H7 (cell line): Measurements from ENCODE around the gene ABHD14A. TPM values are rescaled to one million over a fixed set of nuclear protein-coding genes. Genes with fewer than 3 reads are reported as not detected.

Experiments used
- DNase-seq: peaks from one replicate; pipeline ENCODE4 v3.0.0; 2012
- H3K27me3 ChIP-seq: 2 replicates; pipeline ENCODE4 v1.6.0; 2011; ENCODE audit warnings: mild to moderate bottlenecking, low read length; ENCODE audit not compliant: control insufficient read depth, insufficient read depth
- H3K36me3 ChIP-seq: replicated peaks from 2 replicates; pipeline ENCODE4 v1.5.1; 2011; ENCODE audit warnings: low read length; ENCODE audit not compliant: control insufficient read depth, insufficient read depth
- H3K4me3 ChIP-seq: 2 replicates; pipeline ENCODE4 v1.5.1; 2011; ENCODE audit warnings: low read depth, mild to moderate bottlenecking, control low read depth, low read length, moderate library complexity; ENCODE audit not compliant: insufficient read depth
- total RNA-seq: library from RNA; depleted of rRNA; stranded (reverse); fragments of >200 nt; shearing (Covaris generic); gene quantifications from 2 replicates; pipeline ENCODE4 v1.2.3, GENCODE V29; 2014

The ABHD14A gene
- total RNA-seq, 1 experiment from 2014 or later = 7.7 TPM

- Histone ChIP-seq H3K27me3 (no peaks in the 10 kb centered on the region), H3K36me3 (peaks cover 44% of the 10 kb centered on the region)
Observed at GRCh38 chr3:51935886-51936755, 38.7 kb upstream of the ABHD14A start.

DNA sequence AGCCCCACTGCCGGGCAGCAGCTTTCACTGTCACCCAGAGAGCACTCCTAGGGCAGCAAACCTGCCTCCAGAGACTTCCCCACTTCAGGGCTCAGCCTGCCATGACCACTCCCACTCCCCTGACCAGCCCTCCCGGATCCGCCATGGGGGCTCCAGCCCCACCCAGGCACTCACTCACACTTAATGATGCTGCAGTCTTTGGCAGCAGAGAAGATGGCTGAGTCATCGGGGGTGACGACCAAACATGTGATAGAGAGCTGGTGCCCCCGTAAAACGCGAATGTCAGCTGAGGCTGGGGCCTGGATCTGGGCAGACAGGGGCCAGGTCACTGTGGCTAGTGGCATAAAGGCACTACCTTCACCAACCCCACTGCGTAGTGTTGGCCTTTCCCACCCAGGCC, 37.9 kb upstream of the ABHD14A start:
- Histone ChIP-seq H3K4me3 (no peak overlapping the region), H3K27me3 (no peaks in the 10 kb centered on the region), H3K36me3 (peaks cover 44% of the 10 kb centered on the region)
- DNase-seq = peak; percentile 30

More at GRCh38 chr3:51935886-51936755, 38.7 kb upstream of the ABHD14A start:
- DNase-seq = peak; percentile 27
- no peak overlapping the region for H3K4me3 ChIP-seq

- H3K4me3 ChIP-seq = no peak overlapping the region
- H3K36me3 ChIP-seq = peaks cover 41% of the 10 kb centered on the region
- no peaks in the 10 kb centered on the region for H3K27me3 ChIP-seq
- DNase-seq = peak; percentile 37
Observed at GRCh38 chr3:51937611-51938450, 37.0 kb upstream of the ABHD14A start.

- Histone ChIP-seq H3K36me3 (peaks cover 33% of the 10 kb centered on the region), H3K27me3 (no peaks in the 10 kb centered on the region), H3K4me3 (no peak overlapping the region)
- DNase-seq = peak; percentile 17
Observed at GRCh38 chr3:51938780-51939425, 36.0 kb upstream of the ABHD14A start.

- H3K36me3 ChIP-seq = peaks cover 22% of the 10 kb centered on the region
- peak overlapping the region; percentile 91 for H3K4me3 ChIP-seq
- no peak for DNase-seq
- no peaks in the 10 kb centered on the region for H3K27me3 ChIP-seq
Observed at GRCh38 chr3:51940648-51941462, 34.0 kb upstream of the ABHD14A start.

DNA sequence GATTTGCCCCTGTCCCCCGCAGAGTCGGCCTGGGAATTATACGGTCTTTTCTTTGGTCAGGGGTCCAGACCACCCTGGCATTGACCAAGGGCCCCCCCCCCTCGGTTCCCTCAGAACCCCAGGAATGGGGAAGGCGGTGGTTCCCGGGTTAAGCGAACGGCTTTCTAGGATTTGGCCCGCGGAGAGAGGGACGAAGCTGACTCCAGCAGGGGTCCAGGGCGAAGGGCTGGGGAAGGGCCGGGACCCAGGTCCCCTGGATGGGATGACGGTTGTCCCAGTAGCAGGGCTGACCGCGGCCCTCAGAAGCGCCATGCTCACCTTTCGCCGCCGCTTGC, 33.4 kb upstream of the ABHD14A start:
- Histone ChIP-seq H3K27me3 (no peaks in the 10 kb centered on the region), H3K36me3 (peaks cover 18% of the 10 kb centered on the region), H3K4me3 (peak overlapping the region; percentile 91)
- DNase-seq = no peak

- peak within 1 kb of the TSS; percentile 91 for H3K4me3 ChIP-seq
- H3K36me3 ChIP-seq = peaks cover 14% of the 10 kb centered on the region
- no peaks in the 10 kb centered on the region for H3K27me3 ChIP-seq
- peak; percentile 100 for DNase-seq
Observed at GRCh38 chr3:51941798-51942602, 32.9 kb upstream of the ABHD14A start, which contains the start of the genes PARP3 and RRP9. Gene PARP3 (plus strand): TSS chr3:51942363. CDS start chr3:51943356, 993 bp downstream. Gene RRP9 (minus strand): TSS chr3:51941904. CDS start chr3:51941867, 37 bp downstream.

DNA sequence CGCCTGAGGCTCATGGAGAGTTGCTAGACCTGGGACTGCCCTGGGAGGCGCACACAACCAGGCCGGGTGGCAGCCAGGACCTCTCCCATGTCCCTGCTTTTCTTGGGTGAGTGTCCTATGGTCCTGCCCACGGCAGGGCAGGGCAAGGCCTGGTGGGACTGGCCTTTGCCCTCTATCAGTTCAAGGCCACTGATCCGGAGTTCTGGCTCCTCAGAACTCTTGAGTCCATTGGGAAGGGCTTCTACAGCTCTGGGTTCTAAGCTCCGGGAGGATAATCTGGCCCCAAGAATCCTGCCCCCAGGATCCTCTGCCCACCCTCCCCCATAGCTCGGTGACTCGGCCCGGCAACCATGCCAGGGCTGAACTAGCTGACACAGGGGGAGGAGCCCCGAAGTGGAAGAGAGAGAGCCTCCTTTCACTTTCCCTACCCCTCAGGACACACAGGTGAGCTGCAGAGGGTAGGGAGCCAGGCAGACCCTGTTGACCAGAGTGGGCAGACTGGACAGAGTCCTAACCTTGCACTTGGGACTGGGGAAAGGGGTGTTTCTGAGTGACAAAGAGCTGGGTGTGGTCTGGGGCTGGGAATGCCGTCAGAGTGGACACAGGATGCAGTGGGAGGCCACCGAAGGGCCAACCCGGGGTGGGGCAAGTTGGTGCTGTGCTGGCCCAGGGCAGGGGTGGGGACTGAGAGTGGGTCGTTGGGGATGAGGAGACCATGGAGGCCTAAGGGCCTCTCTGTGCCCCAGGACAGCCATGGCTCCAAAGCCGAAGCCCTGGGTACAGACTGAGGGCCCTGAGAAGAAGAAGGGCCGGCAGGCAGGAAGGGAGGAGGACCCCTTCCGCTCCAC, 32.0 kb upstream of the ABHD14A start:
- H3K27me3 ChIP-seq = no peaks in the 10 kb centered on the region
- H3K36me3 ChIP-seq = peaks cover 9% of the 10 kb centered on the region
- peak; percentile 71 for DNase-seq
- H3K4me3 ChIP-seq = peak overlapping the region; percentile 48

DNA sequence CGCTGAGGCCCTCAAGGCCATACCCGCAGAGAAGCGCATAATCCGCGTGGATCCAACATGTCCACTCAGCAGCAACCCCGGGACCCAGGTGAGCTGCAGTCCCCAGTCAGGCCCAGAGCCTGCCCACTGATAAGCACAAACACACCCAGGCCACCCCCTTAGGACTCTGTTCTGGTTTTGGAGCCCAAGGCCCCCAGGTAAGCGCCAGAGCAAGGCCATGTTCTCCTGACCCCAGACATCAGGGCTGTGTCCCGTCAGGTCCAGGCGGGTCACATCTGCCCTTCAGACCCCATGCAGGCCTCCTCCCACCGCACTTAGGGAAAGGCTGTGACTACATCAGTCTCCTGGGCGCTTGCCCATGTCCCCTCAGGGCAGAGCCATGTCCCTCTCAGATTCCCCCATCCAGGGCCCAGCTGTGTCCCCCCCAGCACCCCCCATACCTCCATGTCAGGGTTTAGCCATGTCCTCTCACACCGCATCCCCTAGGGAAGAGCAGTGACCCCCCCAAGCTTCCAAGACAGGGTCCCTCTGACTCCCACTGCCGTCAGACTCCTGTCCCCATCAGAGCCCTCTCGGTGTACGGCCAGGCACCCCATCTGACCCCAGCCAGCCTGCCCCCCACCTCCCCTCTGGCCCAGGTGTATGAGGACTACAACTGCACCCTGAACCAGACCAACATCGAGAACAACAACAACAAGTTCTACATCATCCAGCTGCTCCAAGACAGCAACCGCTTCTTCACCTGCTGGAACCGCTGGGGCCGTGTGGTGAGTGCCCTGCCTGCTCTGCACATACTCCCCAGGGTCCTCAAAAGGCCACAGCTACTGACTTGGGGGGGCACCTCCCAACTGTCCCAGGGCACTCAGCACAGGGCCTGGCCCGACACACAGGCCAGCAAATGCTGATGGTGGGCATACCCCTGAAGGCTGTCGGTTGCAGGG, 31.1 kb upstream of the ABHD14A start:
- DNase-seq = no peak
- Histone ChIP-seq H3K36me3 (peaks cover 3% of the 10 kb centered on the region), H3K27me3 (no peaks in the 10 kb centered on the region; the same call in 1 of the 2 replicates), H3K4me3 (no peak overlapping the region)

DNA sequence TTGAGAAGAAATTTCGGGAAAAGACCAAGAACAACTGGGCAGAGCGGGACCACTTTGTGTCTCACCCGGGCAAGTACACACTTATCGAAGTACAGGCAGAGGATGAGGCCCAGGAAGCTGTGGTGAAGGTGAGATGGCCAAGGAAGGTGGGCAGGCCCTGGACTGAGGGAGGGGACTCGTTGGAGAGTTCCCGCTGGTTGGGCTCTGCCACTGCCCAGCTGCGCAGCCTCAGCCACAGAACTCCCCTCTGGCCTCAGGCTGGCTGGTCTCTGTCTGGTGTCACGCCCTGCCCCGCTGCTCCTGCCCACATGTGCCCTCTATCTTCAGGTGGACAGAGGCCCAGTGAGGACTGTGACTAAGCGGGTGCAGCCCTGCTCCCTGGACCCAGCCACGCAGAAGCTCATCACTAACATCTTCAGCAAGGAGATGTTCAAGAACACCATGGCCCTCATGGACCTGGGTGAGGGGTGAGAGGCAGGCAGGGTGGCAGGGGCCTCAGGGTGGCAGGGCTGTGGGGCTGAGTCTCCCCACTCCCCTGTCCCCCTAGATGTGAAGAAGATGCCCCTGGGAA, 30.3 kb upstream of the ABHD14A start:
- DNase-seq = no peak
- Histone ChIP-seq H3K36me3 (no peaks in the 10 kb centered on the region), H3K4me3 (no peak overlapping the region), H3K27me3 (no peaks in the 10 kb centered on the region; the same call in 1 of the 2 replicates)

- no peak overlapping the region for H3K4me3 ChIP-seq
- H3K36me3 ChIP-seq = no peaks in the 10 kb centered on the region
- H3K27me3 ChIP-seq = no peaks in the 10 kb centered on the region; the same call in 1 of the 2 replicates
- DNase-seq = no peak
Observed at GRCh38 chr3:51945031-51945840, 29.6 kb upstream of the ABHD14A start.
